Panc1 (cell line): ENCODE measurements around the gene BHMT2.

ENCODE experiments used
- CTCF ChIP-seq: fragments of 450-650 bp; IDR thresholded peaks from 2 replicates; pipeline ENCODE4 v1.5.1; 2017; ENCODE audit warnings: mild to moderate bottlenecking
- POLR2AphosphoS5 ChIP-seq: IDR thresholded peaks from 2 replicates; pipeline ENCODE4 v1.6.1; 2012; ENCODE audit warnings: mild to moderate bottlenecking, low read depth, low read length, moderate library complexity
- REST ChIP-seq, 2 experiments: IDR thresholded peaks; 2 replicates each; pipeline ENCODE4 v1.6.1; 2011 to 2012; ENCODE audit warnings: low read depth in 2 of 2, control low read depth in 1 of 2, low read length in 1 of 2, mild to moderate bottlenecking in 1 of 2, moderate library complexity in 1 of 2; ENCODE audit not compliant: insufficient read depth in 1 of 2
- SIN3A ChIP-seq: IDR thresholded peaks from 2 replicates; pipeline ENCODE4 v1.6.1; 2012; ENCODE audit warnings: low read depth, mild to moderate bottlenecking, low read length, moderate library complexity, borderline replicate concordance; ENCODE audit not compliant: insufficient read depth
- TCF7L2 ChIP-seq: IDR thresholded peaks from 2 replicates; pipeline ENCODE4 v1.6.1; 2011; ENCODE audit warnings: mild to moderate bottlenecking, low read depth, low read length, inconsistent platforms

- TF ChIP-seq REST (IDR thresholded peaks at IDR 0.05; ENCODE audit: insufficient read depth in 1 of 2, low read depth in 2 of 2, low read length in 1 of 2): no peak
- TF ChIP-seq CTCF: no peak
- no peak for TF ChIP-seq SIN3A
- no peak for TF ChIP-seq POLR2AphosphoS5
- TF ChIP-seq TCF7L2: no peak
These were observed 7.1 kb upstream of the BHMT2 start for GRCh38 chr5:79062436-79062835.
